ENCODE data around the gene CLPTM1L.
A peak's percentile ranks its signal among the peaks of the same experiment; 100 is the strongest.
"Not testable (repeated sequence)": the region's sequence is repeated elsewhere in the genome, so short reads cannot be mapped to it uniquely, and the experiment has no call there.

The CLPTM1L gene

GRCh38 chr5:1380011-1380817, 35.3 kb upstream of the CLPTM1L start:
- DNase-seq: no peak

DNA sequence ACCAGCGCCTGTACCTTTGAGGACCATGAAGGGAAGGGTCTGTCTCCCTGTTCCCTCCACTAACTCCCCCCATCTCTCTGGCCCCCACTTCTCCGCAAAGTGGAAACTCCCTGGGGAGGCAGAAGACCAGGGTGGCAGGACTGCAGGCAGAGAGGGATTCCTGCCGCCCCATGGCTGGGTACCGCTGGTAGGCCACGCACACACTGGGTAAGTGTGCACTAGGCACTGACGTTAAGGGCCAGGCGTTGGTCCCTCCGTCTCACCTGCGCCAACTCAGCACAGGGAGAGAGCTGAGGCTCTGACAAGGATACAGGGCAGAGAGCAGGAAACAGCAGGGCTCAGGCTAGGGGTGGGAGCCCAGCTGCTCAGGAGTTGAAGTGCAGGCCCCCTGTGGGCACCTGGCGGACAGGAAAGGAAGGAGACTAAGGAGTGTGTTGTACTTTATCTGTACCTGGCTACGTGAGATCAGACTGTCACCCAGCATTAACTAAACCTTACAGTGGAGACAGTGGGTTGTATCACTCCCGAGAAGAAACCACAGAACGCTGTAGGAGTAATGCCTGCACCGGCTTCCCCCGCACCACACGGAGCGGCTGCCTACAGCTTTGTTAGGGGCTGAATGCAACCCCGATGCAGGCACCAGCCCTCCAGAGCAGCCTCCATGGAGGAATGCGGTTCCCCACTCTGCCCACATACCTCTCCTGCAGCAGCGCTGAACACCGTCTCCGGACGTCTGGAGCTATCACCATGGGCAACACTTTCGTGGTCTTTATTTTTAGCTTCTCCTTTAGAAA, 34.2 kb upstream of the CLPTM1L start:
- DNase-seq: no peak

- DNase-seq: no peak
Measured at GRCh38 chr5:1378096-1378495, 33.2 kb upstream of the CLPTM1L start.

- DNase-seq: no peak
Measured at GRCh38 chr5:1376981-1377380, 32.1 kb upstream of the CLPTM1L start.

DNA sequence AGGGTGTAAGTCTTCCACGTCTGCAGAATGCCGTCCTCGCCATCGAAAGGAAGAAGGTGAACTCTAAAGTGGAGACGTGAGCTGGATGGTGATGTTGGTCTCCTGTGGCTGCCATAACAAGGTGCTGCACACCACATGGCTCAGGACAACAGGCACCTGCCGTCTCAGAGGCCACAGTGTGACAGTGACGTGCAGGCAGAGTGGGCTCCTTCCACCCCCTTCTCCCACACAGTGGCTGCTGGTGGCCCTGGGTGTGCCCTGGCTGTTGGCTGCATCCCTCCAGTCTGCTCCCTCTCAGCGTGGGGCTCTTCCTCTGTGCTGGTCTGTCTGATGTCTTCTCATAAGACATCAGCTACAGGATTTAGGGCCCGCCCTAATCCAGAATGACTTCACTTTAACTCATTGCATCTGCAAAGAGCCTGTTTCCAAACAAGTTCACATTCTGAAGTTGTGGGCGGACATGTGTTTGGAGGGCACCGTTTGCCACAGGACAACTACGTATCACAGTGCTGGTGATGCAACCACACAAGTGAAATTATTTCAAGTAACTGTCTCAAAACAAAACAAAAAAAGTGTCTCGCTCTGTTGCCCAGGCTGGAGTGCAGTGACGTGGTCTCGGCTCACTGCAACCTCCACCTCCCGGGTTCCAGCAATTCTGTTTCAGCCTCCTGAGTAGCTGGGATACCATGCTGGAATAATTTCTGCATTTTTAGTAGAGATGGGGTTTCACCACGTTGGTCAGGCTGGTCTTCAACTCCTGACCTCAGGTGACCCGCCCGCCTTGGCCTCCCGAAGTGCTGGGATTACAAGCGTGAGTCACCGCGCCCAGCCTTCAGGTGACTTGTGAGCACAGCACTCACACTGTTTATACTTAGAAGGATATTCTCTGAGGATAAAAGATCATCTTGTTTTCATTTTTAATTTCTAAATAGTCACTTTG, 31.2 kb upstream of the CLPTM1L start:
- DNase-seq: no peak

GRCh38 chr5:1374679-1375055, 29.8 kb upstream of the CLPTM1L start:
- DNase-seq: no peak

GRCh38 chr5:1374030-1374678, 29.3 kb upstream of the CLPTM1L start:
- DNase-seq: no peak

GRCh38 chr5:1371972-1372342, 27.1 kb upstream of the CLPTM1L start:
- not testable (repeated sequence) for DNase-seq

DNA sequence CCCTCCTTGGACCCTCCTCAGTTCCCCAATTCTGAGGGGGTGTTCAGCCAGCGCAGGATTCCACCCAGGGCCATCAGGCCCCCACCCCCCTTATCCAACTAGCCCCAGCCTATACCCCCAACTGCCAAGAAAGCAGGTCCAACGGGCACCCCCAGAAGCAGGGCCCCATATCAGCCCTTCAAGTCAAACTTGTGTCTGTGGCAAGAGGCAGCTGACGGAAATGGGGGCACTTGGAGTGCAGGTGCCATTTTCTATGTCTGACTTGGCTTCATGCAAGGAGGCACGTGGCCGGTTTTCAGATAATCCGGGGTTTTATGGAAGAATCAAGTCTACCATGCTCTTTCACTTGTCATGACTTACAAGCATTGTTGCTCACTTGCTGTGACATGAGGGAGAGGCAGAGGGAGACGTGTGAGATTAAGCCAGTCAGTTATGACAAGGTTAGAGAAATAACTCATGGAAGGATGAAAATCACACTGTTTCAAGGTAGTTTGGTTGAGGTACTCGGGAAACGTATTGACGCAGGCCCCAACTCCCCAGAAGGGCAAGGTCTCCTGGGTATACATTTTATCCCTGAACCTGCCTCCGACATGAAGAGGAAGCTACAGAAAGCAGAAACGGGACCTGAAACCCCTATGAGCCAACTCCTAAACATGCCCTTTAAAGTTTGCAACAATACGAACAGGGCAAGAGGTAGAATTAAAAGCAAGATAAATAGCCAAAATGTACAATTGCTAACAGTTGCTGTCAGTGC, 26.5 kb upstream of the CLPTM1L start:
- DNase-seq: no peak

DNA sequence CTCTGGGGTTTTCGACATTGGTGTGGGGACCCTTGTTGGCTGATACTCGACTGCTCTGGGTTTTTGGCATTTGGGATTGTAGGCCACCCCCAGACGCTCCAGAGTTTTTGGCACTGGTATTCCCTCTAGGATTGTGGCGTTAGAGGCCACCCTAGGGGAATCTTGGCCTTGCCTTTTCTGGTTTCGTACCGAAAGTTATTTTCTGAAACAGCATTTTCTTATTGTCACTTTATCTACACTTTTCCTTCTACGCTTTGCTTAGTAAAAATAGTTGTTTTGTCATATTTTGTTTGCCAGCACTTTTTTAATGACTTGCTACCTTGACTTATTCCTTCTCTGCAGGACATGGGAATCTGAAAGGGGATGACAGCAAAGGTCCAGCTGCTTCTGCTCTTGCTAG, 25.1 kb upstream of the CLPTM1L start:
- DNase-seq: no peak

- no peak for DNase-seq
Measured at GRCh38 chr5:1368756-1369155, 23.9 kb upstream of the CLPTM1L start.

DNA sequence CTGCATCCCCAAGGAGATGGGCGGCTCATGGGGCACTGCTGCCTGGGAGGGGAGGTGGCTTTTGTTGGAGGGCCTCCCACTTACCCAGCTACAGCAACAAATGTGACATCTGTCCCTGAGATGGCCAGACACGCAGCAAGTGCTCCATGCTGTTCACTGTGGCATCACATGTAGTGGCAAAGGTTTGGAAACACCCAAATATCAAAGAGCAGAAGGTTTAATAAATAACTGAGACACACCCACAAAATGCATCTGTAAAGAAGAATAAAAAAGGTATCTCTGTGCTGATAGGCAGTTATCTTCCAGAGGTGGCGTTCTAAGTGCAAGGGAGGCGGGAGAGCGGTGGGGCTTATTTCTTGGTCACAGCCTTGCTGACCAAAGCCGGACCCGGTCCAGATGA, 23.3 kb upstream of the CLPTM1L start:
- no peak for DNase-seq

- DNase-seq: no peak
Measured at GRCh38 chr5:1367149-1367548, 22.2 kb upstream of the CLPTM1L start.

GRCh38 chr5:1366514-1366913, 21.6 kb upstream of the CLPTM1L start:
- no peak for DNase-seq

DNA sequence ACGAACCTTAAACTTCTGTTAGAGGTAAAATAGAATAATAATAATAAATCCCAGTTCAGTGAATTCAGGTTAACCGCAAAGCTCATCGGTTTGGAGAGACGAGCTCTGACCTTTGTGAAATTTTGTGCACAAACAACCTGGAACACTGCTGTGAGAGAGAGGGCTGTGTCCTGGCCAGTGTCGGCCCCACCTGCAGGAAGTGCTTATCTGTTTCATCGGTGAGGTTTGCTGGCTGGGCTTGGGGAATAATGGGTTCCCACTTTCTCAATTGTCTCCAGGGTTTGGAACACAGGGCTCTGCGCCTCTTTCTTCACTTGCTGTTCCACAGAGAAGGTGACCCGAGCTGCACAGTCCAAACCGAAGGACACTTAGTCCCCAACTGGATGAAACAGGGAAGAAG, 19.3 kb upstream of the CLPTM1L start:
- DNase-seq: no peak

DNA sequence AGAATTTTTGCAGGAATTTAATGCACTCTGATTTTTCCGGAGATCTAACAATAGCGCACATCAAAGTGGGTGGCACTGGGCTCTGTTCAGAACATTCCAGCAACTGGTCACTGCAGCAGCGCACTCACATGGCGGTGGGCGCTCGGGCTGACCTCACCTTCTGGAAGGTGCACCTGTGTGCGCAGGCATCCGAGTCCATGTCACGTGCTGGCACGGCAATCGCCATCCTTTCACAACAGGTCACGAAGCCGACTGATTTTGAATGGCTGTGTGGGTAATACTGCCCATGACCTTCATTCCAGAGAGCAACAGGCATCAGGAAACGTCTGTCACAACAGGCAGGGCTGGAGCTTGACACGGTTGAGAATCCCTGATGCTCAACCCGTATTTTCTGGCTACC, 18.7 kb upstream of the CLPTM1L start:
- DNase-seq: no peak

DNA sequence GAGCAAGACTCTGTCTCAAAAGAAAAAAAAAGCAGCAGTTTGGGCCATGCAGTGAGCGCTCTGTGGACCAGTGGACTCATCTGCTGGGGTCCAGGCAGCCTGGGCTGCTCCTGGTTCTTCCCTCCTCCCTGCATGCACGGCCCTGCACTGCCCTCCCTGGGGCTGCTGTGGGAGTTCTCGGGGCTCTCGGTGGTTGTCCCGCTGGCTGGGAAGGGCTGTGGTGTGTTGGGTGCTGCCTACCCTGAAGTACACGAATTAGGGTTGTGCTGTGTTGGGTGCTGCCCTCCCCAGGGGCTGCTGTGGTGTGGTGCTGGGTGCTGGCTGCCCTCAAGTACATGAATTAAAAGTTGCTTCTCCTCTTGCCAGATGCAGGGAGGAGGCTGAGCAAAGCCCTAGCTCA, 18.3 kb upstream of the CLPTM1L start:
- DNase-seq: no peak

DNA sequence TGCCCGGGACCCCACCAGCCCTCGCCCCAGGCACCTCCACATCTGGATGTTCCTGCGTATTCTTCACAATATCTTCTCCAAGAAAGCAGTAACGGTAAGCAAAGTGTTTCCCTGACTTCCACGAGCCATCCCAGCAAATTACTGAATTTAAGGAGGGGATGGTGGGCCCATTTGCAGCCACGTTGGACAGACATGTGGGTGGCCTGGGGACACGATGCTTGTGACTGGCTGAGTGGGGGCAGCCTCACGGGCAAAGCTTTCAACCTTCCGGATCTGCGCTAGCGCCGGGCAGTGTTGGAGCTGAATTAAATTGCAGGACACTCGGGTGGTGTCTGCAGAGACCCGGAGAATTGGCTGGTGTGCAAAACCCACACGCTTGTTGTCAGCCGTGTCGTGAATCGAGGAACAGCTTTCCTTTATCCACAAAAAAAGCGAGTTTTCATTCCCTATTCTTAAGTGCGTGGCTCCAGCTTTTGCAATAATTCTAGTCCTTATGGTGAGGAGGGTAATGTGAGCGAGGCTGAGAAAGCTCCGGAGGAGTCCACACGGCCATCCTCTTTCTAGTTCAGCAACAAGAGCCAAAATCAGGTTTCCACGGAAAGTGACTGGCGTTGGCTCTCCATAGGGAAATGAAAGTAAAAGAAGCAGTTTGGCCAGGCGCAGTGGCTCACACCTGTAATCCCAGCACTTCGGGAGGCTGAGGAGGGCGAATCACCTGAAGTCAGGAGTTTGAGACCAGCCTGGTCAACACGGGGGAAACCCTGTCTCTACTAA, 17.5 kb upstream of the CLPTM1L start:
- no peak for DNase-seq

GRCh38 chr5:1360861-1361260, 16.0 kb upstream of the CLPTM1L start:
- no peak for DNase-seq

- peak; percentile 11 for DNase-seq
Measured at GRCh38 chr5:1360367-1360766, 15.5 kb upstream of the CLPTM1L start.

- no peak for DNase-seq
Measured at GRCh38 chr5:1359713-1360112, 14.8 kb upstream of the CLPTM1L start.

Data from SIG-M5 (cell line).